Gastrocnemius medialis (tissue), 4 donors: ENCODE data around the gene RHOT2. TPM values are rescaled to one million over a fixed set of nuclear protein-coding genes. Genes with fewer than 3 reads are reported as not detected.

Source experiments
- ATAC-seq, 2 donors: fragments of 150-250 bp; one replicate each; pipeline ENCODE4 v1.9.1; 2016
- DNase-seq, 2 donors: peaks; one replicate each; pipeline ENCODE4 v3.0.0-alpha.2; 2019
- H3K27ac ChIP-seq, 4 donors: fragments of 200-600 bp; sonication (generic); 1 replicate in 1 of 4; 2 replicates in 3 of 4; pipeline ENCODE4 v1.5.1; 2016 to 2018; ENCODE audit warnings: mild to moderate bottlenecking in 2 of 4, moderate library complexity in 1 of 4
- H3K27me3 ChIP-seq, 3 donors: fragments of 200-600 bp; sonication (generic) in 2 of 3; 1 replicate in 1 of 3; 2 replicates in 2 of 3; pipeline versions ENCODE4 v1.5.1 to v1.6.0; 2016 to 2019; ENCODE audit warnings: mild to moderate bottlenecking in 1 of 3, moderate library complexity in 1 of 3
- H3K36me3 ChIP-seq, 2 donors: fragments of 200-600 bp; sonication (generic) in 1 of 2; one replicate each; pipeline ENCODE4 v1.5.1; 2017 to 2018
- H3K4me1 ChIP-seq, 2 donors: fragments of 200-600 bp; sonication (generic) in 1 of 2; one replicate each; pipeline ENCODE4 v1.5.1; 2016 to 2017; ENCODE audit warnings: mild to moderate bottlenecking in 2 of 2
- H3K4me3 ChIP-seq, 4 donors: fragments of 200-600 bp; sonication (generic) in 3 of 4; 1 replicate in 1 of 4; 2 replicates in 3 of 4; pipeline ENCODE4 v1.5.1; 2016 to 2019; ENCODE audit warnings: mild to moderate bottlenecking in 2 of 4
- H3K9me3 ChIP-seq, 3 donors: fragments of 200-600 bp; sonication (generic) in 2 of 3; 1 replicate in 1 of 3; 2 replicates in 2 of 3; pipeline ENCODE4 v1.5.1; 2016 to 2019
- POLR2A ChIP-seq, 2 donors: fragments of 450-650 bp; IDR thresholded peaks; one replicate each; pipeline ENCODE4 v1.6.1; 2017; ENCODE audit warnings: antibody characterized with exemption in 2 of 2, mild to moderate bottlenecking in 2 of 2, moderate library complexity in 2 of 2
- in situ Hi-C, 4 donors: fragments of 200-750 bp; cut with MboI; loops; one replicate each; pipeline versions ENCODE4 v1.15.0 to v1.8.0; 2017; ENCODE audit warnings: low sequenced_read_pairs in 4 of 4
- intact Hi-C: fragments of 100-400 bp; cut with DNase I; formaldehyde crosslinking; loops from one replicate; pipeline ENCODE4 v1.15.1; 2023; ENCODE audit warnings: low total_unique reads
- total RNA-seq, 4 donors: library from RNA; depleted of rRNA; stranded (reverse); fragments of >200 nt; gene quantifications; one replicate each; pipeline versions ENCODE4 v1.1.0 to v1.2.3, GENCODE V29; 2016

Gene RHOT2
- total RNA-seq, 4 donors from 2014 or later: 20.9 to 41.6 (median 27.3) TPM

GRCh38 chr16:723695-724094 is 55.8 kb downstream of the RHOT2 start:
- H3K27me3 ChIP-seq: peaks cover 22 to 34% (median 33%) of the 10 kb centered on the region in 3 donors
- intact Hi-C loops (no loop called here), in situ Hi-C loops (no loop called here)
- no peak overlapping the region for H3K27ac ChIP-seq
- H3K9me3 ChIP-seq: no peaks in the 10 kb centered on the region
- no peak overlapping the region for H3K4me3 ChIP-seq
- ATAC-seq (no peak), DNase-seq (no peak)
- no peak for TF ChIP-seq POLR2A (IDR thresholded peaks at IDR 0.05)
- peaks cover 20 to 35% of the 10 kb centered on the region in 2 donors for H3K4me1 ChIP-seq
- H3K36me3 ChIP-seq: no peaks in the 10 kb centered on the region

Other genes with a start within 250 kb of the RHOT2 start
- 10 to 100 TPM; 27.0 to 50.1 (median 34.8) TPM for gene RAB11FIP3, start 242.5 kb upstream of the RHOT2 start, total RNA-seq
- 10 to 100 TPM; 22.3 to 37.8 (median 27.4) TPM for gene CAPN15, start 140.4 kb upstream of the RHOT2 start, total RNA-seq
- gene PRR35, start 107.7 kb upstream of the RHOT2 start, total RNA-seq: not detected
- gene NHLRC4, start 101.1 kb upstream of the RHOT2 start, total RNA-seq: under 1 TPM; 0.42 to 0.56 (median 0.48) TPM
- 10 to 100 TPM; 22.2 to 47.3 (median 38.5) TPM for gene PIGQ, start 98.2 kb upstream of the RHOT2 start, total RNA-seq
- gene RAB40C, start 78.1 kb upstream of the RHOT2 start, total RNA-seq: 10 to 100 TPM; 15.6 to 29.3 (median 21.4) TPM
- gene WFIKKN1, start 37.1 kb upstream of the RHOT2 start, total RNA-seq: 1 to 10 TPM in 3 of 4 donors, under 1 TPM in 1; 0.12 to 3.2 (median 1.3) TPM
- 100 to 1,000 TPM; 114 to 212 (median 141) TPM for gene METTL26, start 31.8 kb upstream of the RHOT2 start, total RNA-seq
- gene MCRIP2, start 26.3 kb upstream of the RHOT2 start, total RNA-seq: 100 to 1,000 TPM in 3 of 4 donors, 10 to 100 TPM in 1; 59.6 to 155 (median 114) TPM
- gene WDR90, start 18.8 kb upstream of the RHOT2 start, total RNA-seq: 1 to 10 TPM; 2.9 to 9.8 (median 6.5) TPM
- under 1 TPM in 1 of 4 donors, not detected in 3; 0.31 TPM for gene RHBDL1, start 7.5 kb downstream of the RHOT2 start, total RNA-seq
- gene STUB1, start 12.3 kb downstream of the RHOT2 start, total RNA-seq: 100 to 1,000 TPM; 144 to 229 (median 204) TPM
- 10 to 100 TPM; 22.8 to 81.8 (median 41.0) TPM for gene JMJD8, start 16.2 kb downstream of the RHOT2 start, total RNA-seq
- 10 to 100 TPM; 11.0 to 19.5 (median 16.8) TPM for gene WDR24, start 22.3 kb downstream of the RHOT2 start, total RNA-seq
- gene FBXL16, start 37.7 kb downstream of the RHOT2 start, total RNA-seq: not detected
- 10 to 100 TPM; 24.4 to 42.1 (median 33.3) TPM for gene METRN, start 47.0 kb downstream of the RHOT2 start, total RNA-seq
- gene ANTKMT, start 53.0 kb downstream of the RHOT2 start, total RNA-seq: 10 to 100 TPM; 20.9 to 84.0 (median 38.7) TPM
- not detected for gene CCDC78, start 58.3 kb downstream of the RHOT2 start, total RNA-seq
- under 1 TPM in 2 of 4 donors, not detected in 2; 0.27 to 0.42 TPM for gene HAGHL, start 59.0 kb downstream of the RHOT2 start, total RNA-seq
- 10 to 100 TPM; 16.1 to 48.5 (median 21.6) TPM for gene CIAO3, start 72.9 kb downstream of the RHOT2 start, total RNA-seq
- gene MSLN, start 92.6 kb downstream of the RHOT2 start, total RNA-seq: not detected
- 10 to 100 TPM in 2 of 4 donors, 1 to 10 TPM in 2; 7.8 to 23.8 (median 15.2) TPM for gene RPUSD1, start 120.2 kb downstream of the RHOT2 start, total RNA-seq
- gene CHTF18, start 120.5 kb downstream of the RHOT2 start, total RNA-seq: 1 to 10 TPM in 2 of 4 donors, under 1 TPM in 2; 0.44 to 5.8 (median 3.1) TPM
- gene GNG13, start 132.6 kb downstream of the RHOT2 start, total RNA-seq: not detected